NCI-H2227 (cell line): ENCODE data around the gene SUMO4.

Experiments
- DNase-seq: peaks from one replicate; lab custom pipeline; 2025; ENCODE audit not compliant: unreplicated experiment; lab: John Stamatoyannopoulos, UW

SUMO4 gene

GRCh38 chr6:149400050-149400449, at the start of gene SUMO4:
Gene SUMO4 (plus strand): TSS chr6:149400262. CDS start chr6:149400392, 130 bp downstream.
- DNase-seq, result no peak

DNA sequence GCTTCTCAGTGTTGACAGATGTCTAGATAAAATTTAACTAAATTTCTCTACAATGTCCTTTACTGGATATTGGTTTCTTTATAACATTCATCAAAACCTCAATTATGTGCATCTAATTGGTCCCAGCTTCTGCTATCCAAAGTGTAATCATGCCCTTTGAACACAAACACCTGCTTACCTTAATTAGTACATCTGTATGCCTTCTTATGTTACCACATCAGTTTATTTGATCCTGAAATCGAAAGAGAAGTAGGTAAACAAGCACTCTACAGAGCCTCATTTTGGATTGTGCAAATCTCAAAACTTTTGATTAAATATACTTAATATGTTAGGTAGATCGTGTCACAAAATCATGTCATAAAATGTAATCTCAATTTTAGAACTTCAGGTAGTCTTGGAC, 46.1 kb upstream of the SUMO4 start:
- DNase-seq, result no peak

GRCh38 chr6:149356081-149356750, 43.8 kb upstream of the SUMO4 start:
- DNase-seq, result no peak

GRCh38 chr6:149357726-149358538, 42.1 kb upstream of the SUMO4 start:
- no peak for DNase-seq

DNA sequence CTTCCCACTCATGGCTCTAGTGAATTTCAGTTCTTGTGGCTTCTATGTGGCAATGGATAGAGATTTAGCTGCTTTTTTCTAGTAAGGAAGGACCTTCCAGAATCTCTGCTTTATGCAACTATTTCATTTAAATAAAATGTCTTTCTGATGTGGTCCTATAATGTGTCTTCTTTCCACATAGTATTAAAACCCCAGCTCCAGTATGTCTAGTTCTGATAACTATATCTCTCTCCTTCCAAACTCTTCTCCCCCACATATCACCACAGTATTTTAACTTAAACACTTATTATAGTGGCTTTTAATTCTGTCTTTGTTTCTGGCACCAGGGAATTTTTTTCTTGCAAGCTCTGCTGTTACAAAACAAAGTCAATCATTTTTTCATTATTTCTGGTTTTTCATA, 40.6 kb upstream of the SUMO4 start:
- DNase-seq, result no peak

DNA sequence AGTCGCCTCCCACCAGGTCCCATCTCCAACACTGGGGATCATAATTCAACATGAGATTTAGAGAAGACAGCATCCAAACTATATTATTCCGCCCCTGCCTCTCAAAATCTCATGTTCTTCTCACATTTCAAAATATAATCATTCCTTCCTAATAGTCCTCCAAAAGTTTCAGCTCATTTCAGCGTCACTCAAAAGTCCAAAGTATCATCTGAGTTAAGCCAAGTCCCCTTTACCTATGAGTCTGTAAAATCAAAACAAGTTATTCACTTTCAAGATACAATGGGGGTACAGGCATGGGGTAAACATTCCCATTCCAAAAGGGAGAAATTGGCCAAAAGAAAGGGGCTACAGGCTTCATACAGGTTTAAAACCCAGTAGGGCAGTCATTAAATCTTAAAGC, 39.5 kb upstream of the SUMO4 start:
- no peak for DNase-seq

GRCh38 chr6:149362289-149362688, 37.8 kb upstream of the SUMO4 start:
- no peak for DNase-seq

- DNase-seq, result no peak
These were observed 36.9 kb upstream of the SUMO4 start for GRCh38 chr6:149363154-149363553.

GRCh38 chr6:149364557-149364956, 35.5 kb upstream of the SUMO4 start:
- no peak for DNase-seq

DNA sequence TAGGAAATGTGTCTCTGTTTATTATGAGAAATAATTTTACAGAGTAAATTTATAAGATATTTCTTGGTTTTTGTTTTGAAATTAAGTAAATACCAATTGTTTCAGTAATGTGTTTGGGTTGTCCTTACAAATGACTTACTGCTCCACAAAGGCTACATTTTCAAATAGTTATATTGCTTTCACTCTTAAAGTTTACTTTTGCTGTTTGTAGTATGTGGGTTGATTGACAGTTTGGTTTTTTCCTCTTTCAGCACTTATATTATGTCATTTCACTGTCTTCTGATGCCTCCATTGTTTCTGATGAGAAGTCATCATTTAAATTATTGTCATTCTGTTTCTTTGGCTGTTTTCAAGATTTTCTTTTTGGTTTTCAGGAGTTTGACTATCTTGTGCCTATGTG, 34.9 kb upstream of the SUMO4 start:
- DNase-seq, result no peak

DNA sequence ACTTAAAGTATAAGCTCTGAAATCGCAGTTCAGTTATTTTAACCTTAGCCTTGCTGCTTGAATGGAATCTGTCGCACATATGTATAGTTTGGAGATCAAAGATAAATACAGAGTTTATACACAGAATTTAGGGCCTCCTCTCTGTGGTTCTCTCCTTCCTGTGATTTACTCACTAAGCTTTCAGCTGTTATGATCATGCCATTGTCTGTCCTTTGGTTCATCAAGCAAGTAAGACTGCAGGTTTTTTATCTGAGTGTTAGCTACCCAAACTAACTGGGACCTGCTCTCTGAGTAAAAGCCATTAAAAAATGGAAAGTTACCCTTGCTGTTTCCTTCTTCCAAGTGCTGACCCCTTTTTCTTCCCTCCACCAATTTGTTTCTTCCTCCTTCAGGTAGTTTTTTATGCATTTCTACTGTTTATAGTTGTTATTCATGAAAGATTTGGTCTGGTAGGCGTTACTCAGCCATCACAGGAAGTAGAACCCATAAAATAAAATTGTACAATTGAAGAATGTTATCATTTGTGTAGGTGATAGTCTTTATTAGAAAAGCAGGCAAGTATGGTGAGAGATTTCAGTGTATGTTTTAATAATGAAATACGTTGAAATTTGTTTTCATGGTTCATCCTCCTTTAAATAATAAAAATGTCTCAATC, 33.7 kb upstream of the SUMO4 start:
- DNase-seq, result no peak

DNA sequence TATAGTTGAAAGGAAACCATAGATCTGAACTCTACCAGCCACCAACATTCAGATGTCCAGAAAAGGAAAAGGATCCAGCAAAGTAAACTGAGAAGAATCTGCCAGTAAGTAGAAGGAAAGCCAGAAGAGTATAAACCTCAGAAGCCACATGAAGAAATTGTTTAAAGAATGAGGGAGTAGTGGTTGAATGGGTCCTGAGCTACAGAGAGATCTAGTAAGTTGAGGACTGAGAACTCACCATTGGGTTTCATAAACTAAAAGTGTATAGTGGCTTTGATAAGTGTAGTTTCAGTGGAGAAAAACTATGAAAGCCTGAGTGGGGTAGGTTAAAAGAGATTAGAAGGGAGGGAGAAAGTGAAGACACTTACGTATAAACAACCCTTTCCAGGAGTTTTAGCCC, 32.0 kb upstream of the SUMO4 start:
- DNase-seq, result no peak

GRCh38 chr6:149371154-149371553, 28.9 kb upstream of the SUMO4 start:
- DNase-seq, result no peak

GRCh38 chr6:149372062-149372461, 28.0 kb upstream of the SUMO4 start:
- DNase-seq, result no peak

DNA sequence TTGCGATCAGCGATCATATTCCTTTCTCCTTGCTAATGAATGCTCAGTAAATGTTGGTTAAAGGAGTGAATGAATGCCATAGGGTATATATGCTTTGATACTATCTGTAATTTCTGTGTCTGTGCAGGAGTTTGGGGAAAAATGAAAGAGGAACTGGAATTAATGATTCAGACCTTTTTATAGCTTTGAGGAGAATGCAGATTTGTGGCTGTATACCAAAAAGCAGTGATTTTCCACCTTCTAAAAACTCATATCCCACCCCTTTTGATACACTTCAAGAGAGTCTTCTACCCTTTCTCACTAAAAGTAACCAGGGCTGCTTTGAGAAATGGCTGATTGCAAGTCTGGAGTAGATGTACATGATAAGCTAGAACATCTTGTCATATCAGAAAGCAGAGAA, 26.6 kb upstream of the SUMO4 start:
- DNase-seq, result no peak

DNA sequence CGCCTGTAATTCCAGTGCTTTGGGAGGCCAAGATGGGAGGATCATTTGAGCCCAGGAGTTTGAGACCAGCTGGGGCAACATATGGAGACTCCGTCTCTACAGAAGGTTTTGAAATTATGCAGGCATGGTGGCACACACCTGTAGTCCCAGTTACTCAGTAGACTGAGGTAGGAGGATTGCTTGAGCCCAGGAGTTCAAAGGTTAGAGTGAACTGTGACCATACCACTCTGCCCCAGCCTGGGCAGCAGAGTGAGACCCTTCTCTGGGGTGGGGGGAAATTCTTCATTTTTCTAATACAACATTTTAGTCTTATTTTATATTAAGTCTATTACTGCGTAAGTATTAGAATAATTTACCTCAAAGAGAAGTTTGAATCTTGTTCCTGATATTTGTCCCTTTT, 20.1 kb upstream of the SUMO4 start:
- DNase-seq, result no peak

DNA sequence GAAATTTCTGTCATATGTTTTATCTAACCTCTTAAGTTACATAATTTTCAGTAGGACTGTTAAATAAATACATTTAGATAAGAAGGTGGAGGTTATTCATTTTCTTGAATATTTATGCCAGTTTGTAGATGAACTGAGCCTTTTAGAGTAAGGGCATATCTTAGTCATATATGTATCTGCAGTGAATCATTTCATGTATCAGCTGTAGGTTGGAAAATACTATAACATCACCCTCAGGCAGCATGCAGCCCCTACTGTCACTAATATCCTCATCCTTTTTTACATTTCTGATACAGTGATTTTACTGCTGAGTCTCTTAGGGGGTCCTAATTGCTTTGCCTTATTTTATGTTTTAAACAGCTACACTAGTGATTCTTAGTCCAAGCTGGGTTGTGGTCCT, 19.5 kb upstream of the SUMO4 start:
- no peak for DNase-seq

DNA sequence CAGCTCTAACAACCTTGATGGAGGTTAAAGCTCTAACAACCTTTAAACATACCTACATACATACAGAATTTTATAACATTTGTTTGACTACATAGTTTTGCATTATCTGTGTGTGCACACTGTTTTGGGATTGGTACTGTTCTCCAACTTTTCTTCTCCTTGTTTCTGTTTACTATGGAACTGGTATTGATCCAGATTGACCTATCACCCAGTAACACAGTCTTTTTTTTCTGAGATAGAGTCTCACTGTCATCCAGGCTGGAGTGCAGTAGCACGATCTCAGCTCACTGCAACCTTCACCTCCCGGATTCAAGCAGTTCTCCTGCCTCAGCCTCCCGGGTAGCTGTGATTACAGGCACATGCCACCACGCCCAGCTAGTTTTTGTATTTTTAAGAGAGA, 16.7 kb upstream of the SUMO4 start:
- no peak for DNase-seq

- DNase-seq, result no peak
These were observed 15.6 kb upstream of the SUMO4 start for GRCh38 chr6:149384464-149384863.

GRCh38 chr6:149385998-149386646, 13.9 kb upstream of the SUMO4 start:
- no peak for DNase-seq

DNA sequence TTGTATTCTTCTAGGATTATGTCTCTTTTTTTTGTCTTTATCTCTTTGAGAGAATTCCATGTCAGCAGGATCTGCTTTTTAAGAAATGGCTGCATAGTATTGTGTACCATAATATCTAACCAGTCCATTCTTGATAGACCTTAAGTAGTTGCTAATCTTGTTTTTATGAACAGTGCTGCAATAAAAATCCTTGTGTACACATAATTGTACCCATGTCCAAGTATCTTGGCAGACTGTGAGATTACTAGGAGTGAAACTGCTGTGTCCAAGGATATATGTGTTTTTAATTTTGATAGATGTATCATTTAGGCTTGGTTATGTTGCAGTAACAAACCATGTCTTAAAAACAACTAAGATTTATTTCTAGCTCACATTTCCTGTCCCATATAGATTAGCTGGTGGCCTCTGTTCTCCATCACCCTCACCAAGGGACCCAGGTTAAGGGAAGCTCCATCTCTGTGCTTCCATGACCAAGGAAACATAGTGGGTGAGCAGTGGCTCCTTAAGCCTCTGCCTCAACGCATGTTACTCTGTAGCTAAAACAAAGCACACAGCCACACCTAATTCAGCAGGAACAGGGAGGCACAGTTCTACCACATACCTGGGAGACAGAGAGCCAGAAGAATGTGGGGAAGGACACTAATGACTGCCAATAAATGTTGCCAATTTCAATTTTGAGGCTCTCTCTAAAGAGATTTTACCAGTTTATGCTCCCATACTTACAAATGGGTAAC, 12.1 kb upstream of the SUMO4 start:
- DNase-seq, result no peak
